Measurements from ENCODE around the gene AKAP3.

AKAP3 gene

GRCh38 chr12:4586500-4586899 lies 62.4 kb downstream of the AKAP3 start:
- H3K9me3 Mint-ChIP-seq: no peaks in the 10 kb centered on the region
- H3K27me3 Mint-ChIP-seq (ENCODE audit: low read depth): no peaks in the 10 kb centered on the region
- no peaks in the 10 kb centered on the region for H3K4me1 Mint-ChIP-seq (ENCODE audit: low read depth)
- H3K36me3 Mint-ChIP-seq (ENCODE audit: low read depth): no peaks in the 10 kb centered on the region
- H3K27ac Mint-ChIP-seq: no peak overlapping the region
- DNase-seq (ENCODE audit: low spot score): no peak
- H3K4me3 Mint-ChIP-seq: no peak overlapping the region

GRCh38 chr12:4584896-4585295 lies 64.0 kb downstream of the AKAP3 start:
- H3K27me3 Mint-ChIP-seq (ENCODE audit: low read depth): peaks cover under 1% of the 10 kb centered on the region
- DNase-seq (ENCODE audit: low spot score): no peak
- no peaks in the 10 kb centered on the region for H3K9me3 Mint-ChIP-seq
- no peak overlapping the region for H3K4me3 Mint-ChIP-seq
- H3K36me3 Mint-ChIP-seq (ENCODE audit: low read depth): no peaks in the 10 kb centered on the region
- no peaks in the 10 kb centered on the region for H3K4me1 Mint-ChIP-seq (ENCODE audit: low read depth)
- H3K27ac Mint-ChIP-seq: no peak overlapping the region

- Mint-ChIP-seq H3K27me3 (ENCODE audit: low read depth) (peaks cover 3% of the 10 kb centered on the region), H3K4me3 (no peak overlapping the region), H3K36me3 (ENCODE audit: low read depth) (no peaks in the 10 kb centered on the region), H3K27ac (no peak overlapping the region), H3K9me3 (no peaks in the 10 kb centered on the region), H3K4me1 (ENCODE audit: low read depth) (no peaks in the 10 kb centered on the region)
- DNase-seq (ENCODE audit: low spot score): no peak
These were observed 64.6 kb downstream of the AKAP3 start for GRCh38 chr12:4584281-4584680.

- no peak for DNase-seq (ENCODE audit: low spot score)
- H3K27ac Mint-ChIP-seq: no peak overlapping the region
- H3K4me3 Mint-ChIP-seq: no peak overlapping the region
- peaks cover 15% of the 10 kb centered on the region for H3K27me3 Mint-ChIP-seq (ENCODE audit: low read depth)
- H3K4me1 Mint-ChIP-seq (ENCODE audit: low read depth): no peaks in the 10 kb centered on the region
- H3K9me3 Mint-ChIP-seq: no peaks in the 10 kb centered on the region
- H3K36me3 Mint-ChIP-seq (ENCODE audit: low read depth): no peaks in the 10 kb centered on the region
These were observed 68.6 kb downstream of the AKAP3 start for GRCh38 chr12:4580281-4580688.

- Mint-ChIP-seq H3K27me3 (ENCODE audit: low read depth) (peaks cover 15% of the 10 kb centered on the region), H3K36me3 (ENCODE audit: low read depth) (no peaks in the 10 kb centered on the region), H3K4me1 (ENCODE audit: low read depth) (no peaks in the 10 kb centered on the region), H3K9me3 (no peaks in the 10 kb centered on the region), H3K4me3 (no peak overlapping the region), H3K27ac (no peak overlapping the region)
- no peak for DNase-seq (ENCODE audit: low spot score)
These were observed 69.3 kb downstream of the AKAP3 start for GRCh38 chr12:4579305-4580102.

GRCh38 chr12:4572680-4573079 lies 76.2 kb downstream of the AKAP3 start:
- H3K9me3 Mint-ChIP-seq: no peaks in the 10 kb centered on the region
- H3K27me3 Mint-ChIP-seq (ENCODE audit: low read depth): peaks cover 8% of the 10 kb centered on the region
- no peaks in the 10 kb centered on the region for H3K36me3 Mint-ChIP-seq (ENCODE audit: low read depth)
- no peaks in the 10 kb centered on the region for H3K4me1 Mint-ChIP-seq (ENCODE audit: low read depth)
- no peak overlapping the region for H3K27ac Mint-ChIP-seq
- no peak for DNase-seq (ENCODE audit: low spot score)
- no peak overlapping the region for H3K4me3 Mint-ChIP-seq

GRCh38 chr12:4569261-4569660 lies 79.6 kb downstream of the AKAP3 start:
- Mint-ChIP-seq H3K4me1 (ENCODE audit: low read depth) (peaks cover 6% of the 10 kb centered on the region), H3K27me3 (ENCODE audit: low read depth) (no peaks in the 10 kb centered on the region), H3K27ac (no peak overlapping the region), H3K36me3 (ENCODE audit: low read depth) (no peaks in the 10 kb centered on the region), H3K4me3 (no peak overlapping the region), H3K9me3 (no peaks in the 10 kb centered on the region)
- DNase-seq (ENCODE audit: low spot score): no peak

- no peak overlapping the region for H3K27ac Mint-ChIP-seq
- H3K4me1 Mint-ChIP-seq (ENCODE audit: low read depth): peaks cover 12% of the 10 kb centered on the region
- H3K27me3 Mint-ChIP-seq (ENCODE audit: low read depth): peaks cover 4% of the 10 kb centered on the region
- no peaks in the 10 kb centered on the region for H3K9me3 Mint-ChIP-seq
- H3K36me3 Mint-ChIP-seq (ENCODE audit: low read depth): peaks cover 3% of the 10 kb centered on the region
- no peak for DNase-seq (ENCODE audit: low spot score)
- H3K4me3 Mint-ChIP-seq: no peak overlapping the region
These were observed 81.6 kb downstream of the AKAP3 start for GRCh38 chr12:4567073-4567881.

- no peak overlapping the region for H3K27ac Mint-ChIP-seq
- DNase-seq (ENCODE audit: low spot score): no peak
- peaks cover 15% of the 10 kb centered on the region for H3K4me1 Mint-ChIP-seq (ENCODE audit: low read depth)
- H3K36me3 Mint-ChIP-seq (ENCODE audit: low read depth): peaks cover 5% of the 10 kb centered on the region
- peaks cover 4% of the 10 kb centered on the region for H3K27me3 Mint-ChIP-seq (ENCODE audit: low read depth)
- no peaks in the 10 kb centered on the region for H3K9me3 Mint-ChIP-seq
- H3K4me3 Mint-ChIP-seq: no peak overlapping the region
These were observed 82.4 kb downstream of the AKAP3 start for GRCh38 chr12:4566474-4566873.

All from T-helper 2 cell treated with Interferon-gamma antibody and Interleukin-4, amounts not matched to agents 5 μg/mL and 100 μg/mL, for 36 hours (primary cell).